HG03159 (cell line): Measurements from ENCODE around the gene BNC2.

ENCODE experiments used
- ATAC-seq: cut with Tn5 transposase; IDR thresholded peaks from one replicate; pipeline ENCODE4 v1.9.1; 2021; ENCODE audit warnings: mild to moderate bottlenecking, moderate library complexity; ENCODE audit not compliant: unreplicated experiment

Gene BNC2

DNA sequence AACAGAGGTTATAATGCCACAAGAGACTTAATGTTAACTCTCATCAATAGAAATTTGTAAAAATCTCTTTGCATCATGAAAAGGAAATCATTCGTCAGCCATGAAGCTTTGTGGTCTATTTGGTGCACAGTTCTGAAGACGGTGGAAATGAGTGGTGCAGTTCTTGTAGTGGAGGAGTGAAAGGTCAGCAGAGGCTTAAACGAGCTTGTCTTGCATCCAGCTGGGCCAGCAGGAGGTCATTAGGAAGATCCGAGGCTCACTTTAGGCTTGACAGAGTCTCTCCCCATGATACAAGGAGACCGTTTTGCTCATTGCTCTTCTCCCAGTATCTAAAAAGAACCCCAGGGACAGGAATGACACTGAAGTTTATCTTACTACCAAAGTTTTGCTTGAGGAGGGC is 440.8 kb downstream of the BNC2 start:
- no peak for ATAC-seq

DNA sequence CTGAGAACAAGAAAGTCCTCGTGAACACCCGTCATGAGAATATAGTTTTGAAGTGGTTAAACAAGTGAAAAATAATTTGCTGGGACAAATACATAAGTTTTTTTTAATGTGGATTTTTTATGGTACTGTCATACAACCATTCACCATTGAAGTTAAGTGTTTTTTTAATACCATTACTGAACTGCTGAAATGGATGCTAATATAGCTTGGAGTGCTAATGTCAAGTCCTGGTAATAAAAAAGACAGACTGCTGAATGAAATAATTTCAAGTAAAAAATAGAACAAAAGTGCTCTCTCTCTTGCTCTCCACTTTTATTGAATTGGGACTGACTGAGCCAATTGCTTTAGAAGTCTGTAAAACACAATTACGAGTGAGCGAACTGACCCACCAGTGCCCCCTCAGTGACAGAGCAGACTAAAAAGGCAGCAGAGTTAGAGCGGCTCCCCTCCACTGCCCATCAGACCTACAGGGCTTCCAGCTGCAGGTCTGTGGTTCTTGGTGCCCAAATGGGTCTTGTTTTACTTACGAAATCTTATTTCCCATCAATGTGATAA is 442.5 kb downstream of the BNC2 start:
- no peak for ATAC-seq

DNA sequence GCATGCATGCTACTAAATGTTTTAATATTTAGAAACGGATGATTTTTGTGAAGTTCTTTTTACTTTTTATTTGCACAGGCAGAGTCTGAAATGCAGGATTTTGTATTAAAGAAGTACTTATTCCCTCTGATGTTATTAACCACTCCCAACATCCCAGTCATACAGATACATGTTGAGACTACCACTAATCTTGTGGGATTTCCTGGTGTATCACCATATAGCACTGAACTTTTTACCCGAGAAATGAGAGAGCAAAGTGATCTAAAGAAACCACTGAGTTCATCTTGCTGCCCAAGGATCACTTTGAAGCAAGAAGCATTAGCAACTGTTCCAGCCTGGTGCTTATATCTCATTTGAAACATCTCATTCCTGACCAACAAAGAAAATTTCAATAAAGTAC is 443.8 kb downstream of the BNC2 start:
- ATAC-seq: no peak

DNA sequence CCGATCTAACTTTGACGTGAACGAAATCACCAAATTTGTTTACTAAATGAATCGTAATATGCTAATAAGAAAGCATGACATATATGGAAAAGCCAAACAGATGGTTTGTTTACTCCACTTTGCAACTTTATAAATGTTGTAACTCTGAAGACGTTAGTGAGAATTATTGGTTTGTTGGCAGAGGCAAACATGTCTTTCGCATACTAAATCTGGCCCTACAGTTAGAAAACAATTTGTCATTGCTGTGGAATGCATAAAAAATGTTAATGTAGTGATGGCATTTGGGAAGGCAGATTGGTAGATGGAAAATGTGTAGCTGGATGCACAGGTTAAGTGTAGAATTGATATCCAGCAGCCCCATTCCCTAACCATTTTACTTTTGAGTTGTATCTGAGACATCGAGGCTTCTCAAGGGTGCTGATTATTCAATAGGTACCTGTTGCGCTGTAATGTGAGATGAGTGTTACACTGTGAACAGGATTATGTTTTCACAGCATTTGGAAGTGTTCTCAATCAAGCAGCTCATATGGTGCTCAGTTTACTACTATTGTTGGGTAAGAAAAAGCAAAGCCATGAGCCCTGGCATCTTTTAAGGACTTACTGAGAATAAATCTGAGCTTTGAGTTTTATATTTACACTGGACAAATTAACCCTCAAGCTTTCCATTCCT is 444.8 kb downstream of the BNC2 start:
- ATAC-seq: no peak

DNA sequence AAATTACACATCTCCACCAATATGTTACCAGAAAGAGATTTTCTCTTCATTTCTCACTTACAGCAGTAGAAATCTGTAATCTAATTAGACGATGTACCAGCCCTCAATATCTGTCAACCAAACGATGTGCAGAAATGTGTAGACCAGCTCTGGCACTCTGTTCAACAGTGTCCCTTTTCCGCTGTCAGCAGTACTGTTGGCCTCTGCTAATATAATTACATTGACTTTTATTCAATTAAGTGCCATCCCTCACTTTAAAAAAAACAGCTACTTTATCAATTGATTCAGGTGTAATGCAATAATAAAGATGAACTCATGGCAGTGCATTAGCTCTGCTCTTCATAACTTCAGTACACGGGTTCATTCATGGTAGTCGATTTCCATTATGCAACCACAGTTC is 448.4 kb downstream of the BNC2 start:
- ATAC-seq: no peak

DNA sequence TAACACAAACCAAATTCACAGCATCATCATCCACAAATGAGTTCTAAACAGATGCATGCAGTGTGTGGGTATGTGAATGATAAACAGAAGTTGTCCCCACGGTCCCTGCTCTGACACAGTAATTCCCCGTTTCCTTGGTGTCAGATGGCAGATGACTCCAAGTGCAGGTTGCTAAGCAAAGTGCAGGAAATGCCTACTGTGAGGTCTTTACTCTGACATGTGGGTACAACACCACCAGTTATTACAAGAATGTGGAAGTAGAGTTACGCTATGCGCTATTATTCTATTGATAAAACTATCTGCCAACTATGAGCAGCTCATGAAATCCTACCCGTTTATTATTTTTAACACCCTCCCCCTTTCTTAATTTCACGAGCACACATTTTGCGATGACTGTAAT is 448.9 kb downstream of the BNC2 start:
- no peak for ATAC-seq

DNA sequence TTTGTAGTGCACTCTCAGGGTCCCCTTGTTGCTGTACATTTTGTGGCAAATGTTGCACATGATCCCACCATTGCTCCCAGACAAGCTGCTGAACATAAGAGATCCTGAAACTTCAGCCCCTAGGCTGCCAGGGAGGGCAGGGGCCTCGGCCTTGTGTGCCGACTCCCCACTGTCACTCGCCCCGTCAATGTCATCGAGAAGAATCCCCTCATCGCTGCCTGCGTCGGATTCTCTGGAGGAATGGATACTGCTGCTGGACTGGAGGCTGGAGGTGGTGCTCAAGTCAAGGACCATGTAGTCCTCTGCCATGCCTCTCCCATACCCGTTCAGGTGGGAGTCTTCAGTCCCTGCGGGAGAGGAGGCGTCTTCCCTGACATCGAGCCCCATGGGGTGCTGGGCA is 451.3 kb downstream of the BNC2 start:
- ATAC-seq: no peak

DNA sequence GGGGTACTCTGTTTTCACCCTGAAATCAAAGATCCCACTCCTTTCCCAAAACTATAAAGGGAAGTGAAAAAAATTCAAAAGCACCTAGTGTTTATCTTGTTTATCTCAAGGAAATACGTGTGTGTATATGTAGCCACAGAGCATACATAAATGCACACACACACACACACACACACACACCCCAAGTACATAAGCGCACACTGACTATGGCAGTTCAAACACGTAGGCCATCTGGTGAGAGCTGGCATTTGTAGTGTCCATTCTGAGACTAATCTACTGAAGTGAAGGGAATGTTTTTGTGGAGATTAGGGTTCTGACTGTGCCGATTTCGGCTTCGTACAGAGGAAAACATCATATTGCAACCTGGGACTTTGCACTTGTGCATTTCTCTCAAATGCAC is 451.7 kb downstream of the BNC2 start:
- ATAC-seq: no peak

DNA sequence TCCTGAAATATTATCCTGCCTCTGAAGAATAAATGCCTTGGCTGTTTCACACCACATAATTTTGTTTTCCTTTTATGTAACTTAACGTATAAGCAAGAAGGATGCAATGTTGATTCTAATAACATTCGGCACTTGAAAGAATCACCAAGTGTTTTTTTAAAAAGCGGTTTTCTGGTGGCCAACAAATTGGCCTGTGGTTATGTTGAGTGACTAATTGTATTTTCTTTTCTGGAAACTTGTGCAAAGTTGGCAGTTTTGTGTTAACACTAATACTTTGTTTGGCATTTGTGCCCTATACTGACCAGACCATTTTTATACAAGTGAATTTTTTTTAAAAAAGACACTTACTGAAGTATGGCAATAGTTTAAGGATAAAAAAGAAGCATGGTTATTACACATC is 452.7 kb downstream of the BNC2 start:
- no peak for ATAC-seq

DNA sequence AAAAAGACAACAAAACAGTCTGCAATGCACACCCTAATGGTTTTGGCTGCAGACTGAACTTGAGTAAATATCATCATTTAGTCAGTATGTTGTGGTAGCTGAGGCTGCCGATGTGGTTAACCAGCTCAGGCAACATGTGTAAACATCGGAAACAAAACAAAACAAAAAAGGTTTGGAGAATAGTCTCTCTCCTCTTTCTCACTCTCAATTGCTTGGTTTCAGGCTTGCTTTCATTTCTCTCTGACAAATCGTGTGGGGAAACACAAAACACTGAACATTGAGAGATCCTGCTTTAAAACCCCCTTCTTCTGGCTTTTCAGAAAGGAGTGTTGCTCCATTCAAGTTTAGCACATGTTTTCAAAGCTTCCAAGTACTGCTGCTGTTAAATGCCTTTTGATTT is 453.3 kb downstream of the BNC2 start:
- ATAC-seq: no peak

DNA sequence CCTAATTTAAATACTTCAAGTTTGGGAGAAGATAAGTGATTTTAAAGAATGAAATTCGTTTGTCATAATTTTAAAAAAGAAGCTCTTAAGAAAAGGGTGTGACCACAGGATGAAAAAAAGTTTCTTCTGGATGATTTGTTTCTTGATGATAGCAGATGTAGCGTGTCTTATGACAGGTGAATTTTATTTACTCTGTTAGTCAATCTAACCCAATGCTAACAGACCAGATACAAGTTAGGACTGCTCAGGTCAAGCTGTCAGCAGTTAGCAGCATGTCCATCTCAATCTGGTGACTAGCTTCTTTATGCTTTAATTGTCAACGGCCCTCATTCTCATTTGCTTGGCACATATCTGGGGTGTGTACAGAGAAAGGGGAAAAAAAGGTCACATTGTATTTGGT is 456.0 kb downstream of the BNC2 start:
- ATAC-seq: no peak

DNA sequence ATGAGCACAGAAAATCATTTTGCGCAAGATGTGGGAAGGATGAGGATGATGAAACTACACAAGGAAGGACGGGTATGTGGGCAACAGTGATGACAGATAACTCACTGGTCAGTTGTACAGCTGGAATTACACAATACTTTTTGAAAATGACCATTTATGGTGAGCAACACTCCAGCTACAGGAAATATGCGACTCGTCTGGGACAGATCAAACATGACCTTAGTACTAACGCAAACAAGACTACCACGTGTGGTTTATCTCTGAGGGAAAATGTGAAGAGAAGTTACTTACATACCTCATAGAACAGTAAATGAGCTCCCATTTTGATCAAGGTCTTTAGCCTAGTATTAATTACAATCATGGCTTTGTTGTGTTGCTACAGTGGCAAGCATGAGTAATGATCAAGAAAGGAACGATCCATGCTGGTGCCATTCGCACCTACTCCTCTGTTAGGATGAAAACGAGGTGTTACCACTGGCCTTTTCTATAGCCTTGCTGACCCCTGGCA is 456.9 kb downstream of the BNC2 start:
- no peak for ATAC-seq

DNA sequence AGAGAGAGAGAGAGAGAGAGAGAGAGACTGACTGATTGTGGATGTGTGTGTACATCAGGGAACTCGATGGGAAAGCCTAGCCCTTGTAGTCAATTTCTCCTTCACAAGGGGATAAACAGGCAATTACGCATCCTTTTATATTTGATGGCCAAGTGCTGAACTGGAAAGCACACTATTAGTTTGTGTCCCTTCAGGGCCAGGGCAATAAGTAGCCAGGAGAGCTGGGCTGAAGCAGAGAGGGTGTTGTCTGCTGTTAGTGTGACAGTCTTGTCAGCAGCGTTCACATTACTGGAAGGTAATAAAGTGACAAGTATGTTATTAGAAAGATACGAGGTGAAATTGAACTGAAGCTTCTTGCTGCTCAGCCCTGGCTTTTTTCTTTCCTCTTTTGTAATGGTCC is 457.7 kb downstream of the BNC2 start:
- no peak for ATAC-seq

DNA sequence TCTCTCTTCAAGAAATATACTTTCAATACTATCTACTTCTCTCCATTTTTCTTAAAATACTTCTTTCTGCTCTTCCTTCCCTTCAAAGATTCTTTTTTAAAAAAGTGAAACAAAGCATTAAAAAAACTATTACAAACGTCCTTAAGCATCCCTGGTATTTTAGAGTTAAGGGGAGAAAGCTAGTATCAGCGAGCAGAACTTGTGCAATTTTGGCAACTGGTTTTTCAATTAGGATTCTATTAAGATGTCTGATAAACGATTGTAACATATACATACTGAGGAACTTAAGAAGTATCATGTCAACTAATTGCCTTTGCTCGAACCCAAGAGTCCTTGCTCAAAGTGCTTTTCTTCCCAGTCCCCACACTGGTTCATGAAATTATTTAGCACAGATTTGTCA is 459.2 kb downstream of the BNC2 start:
- ATAC-seq: no peak

DNA sequence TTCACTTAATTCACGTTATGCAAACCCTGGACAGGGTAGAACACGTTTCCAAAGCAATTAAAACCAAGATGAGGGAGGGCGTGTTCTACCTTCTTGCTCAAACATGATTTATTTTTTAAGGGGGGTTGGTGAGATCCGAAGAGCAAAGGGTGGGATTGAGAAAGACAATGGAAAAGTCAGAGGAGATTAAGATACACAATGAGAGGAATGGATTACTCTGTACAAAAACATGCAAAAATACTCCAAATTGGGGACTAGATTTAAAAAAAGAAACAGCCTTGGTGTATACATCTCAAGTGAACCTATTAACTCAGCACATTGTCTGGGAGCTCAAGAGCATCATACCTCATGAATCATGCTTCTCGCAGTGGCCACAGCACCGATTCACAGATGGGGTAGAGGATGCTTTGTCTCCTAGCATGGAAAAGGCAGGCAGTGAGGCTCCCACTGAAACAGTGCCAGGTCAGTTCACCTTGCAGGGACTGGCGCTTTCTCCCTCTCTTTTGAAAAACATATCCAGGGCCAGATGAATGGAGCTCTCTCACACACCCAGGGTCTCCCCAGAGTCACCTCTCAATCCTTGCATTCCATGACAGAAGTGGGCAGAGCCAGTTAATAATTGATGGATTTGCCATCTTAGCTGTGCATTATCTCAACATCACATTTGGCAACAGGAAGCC is 459.7 kb downstream of the BNC2 start:
- ATAC-seq: no peak

DNA sequence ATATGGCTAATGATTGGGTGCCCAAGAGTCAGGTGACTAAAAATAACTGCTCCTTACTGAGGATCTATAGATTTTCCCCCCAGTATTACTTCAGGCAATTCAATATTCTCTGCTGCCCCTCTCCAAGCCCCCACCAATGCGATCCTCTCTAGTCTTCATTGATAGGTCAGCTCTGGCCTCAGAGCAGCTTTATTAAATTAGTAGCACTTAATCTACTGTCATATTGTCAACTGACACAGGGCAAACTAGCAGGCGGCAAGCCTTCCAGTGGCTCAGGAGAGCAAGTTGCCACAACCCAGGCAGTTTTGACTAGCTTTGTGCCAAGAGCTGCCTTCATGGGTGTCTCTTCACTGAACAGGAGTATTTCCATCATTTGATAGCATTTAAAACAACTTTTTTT is 462.9 kb downstream of the BNC2 start:
- no peak for ATAC-seq

DNA sequence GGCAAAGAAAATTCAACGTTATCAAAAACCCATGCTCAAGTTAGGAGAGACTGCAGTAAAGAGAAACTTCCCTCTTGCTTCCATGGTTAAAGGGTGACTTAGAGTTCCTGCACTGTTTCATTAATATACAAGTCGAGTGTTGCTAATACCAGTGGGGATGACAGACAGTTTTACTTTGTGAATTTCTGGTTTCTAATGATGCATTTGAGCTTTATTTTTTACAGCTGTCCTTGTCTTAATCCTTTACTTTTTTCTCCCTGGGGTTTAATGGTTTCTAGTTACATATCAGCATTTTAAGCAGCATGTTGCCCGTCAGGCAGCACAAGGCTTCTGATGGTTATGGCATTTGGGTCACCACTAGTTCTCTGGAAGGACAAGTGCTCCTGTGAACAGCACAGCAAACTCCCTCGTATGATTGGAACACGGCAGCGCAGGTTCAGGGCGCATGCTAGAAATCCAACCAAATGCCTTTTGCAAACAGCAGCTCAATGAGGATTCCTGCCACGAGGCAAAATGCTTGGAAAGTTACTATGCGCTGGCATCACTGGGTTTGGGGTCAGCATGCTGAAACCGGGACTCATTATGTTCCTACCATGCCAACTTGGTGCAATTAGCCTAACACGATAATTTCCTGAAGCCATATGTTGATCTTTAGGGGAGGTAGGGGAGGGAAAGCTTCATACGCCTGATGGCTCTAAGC is 463.8 kb downstream of the BNC2 start:
- ATAC-seq: no peak

DNA sequence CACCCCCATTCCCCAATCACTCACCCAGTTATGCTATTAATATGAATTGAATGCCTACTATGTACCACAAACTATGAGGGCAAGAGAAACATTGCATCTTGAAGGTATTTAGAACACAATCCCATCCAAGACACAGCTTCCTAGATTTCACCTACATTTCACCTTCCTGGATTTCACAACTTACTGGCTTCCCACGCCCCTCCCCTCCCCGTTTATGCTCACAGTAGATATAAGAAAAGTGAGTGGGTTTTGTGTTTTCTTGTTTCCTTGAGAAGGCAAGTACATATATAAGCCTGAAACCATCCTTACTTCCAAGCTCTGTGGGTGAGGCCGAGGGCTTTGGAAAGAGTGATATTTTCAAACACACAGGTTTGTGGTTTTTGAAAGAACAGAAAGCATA is 465.0 kb downstream of the BNC2 start:
- ATAC-seq: no peak

DNA sequence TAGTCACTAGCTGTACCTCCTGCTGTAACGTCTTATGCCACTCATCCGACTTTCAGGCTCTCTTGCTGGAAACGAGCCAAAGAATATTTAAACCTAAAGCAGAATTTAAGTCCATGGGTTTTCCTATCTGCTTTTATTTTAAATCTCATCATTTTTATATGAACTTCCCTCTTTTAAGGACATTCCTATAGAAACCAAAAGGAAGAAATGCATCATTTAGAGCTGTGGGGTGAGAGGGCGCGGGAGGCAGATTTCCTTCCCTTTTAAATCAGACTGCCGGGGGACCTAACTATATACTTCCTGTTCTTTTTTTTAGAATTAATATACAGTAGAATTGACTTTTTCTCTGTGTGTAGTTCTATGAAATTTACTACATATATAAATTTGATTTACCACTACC is 468.8 kb downstream of the BNC2 start:
- no peak for ATAC-seq

DNA sequence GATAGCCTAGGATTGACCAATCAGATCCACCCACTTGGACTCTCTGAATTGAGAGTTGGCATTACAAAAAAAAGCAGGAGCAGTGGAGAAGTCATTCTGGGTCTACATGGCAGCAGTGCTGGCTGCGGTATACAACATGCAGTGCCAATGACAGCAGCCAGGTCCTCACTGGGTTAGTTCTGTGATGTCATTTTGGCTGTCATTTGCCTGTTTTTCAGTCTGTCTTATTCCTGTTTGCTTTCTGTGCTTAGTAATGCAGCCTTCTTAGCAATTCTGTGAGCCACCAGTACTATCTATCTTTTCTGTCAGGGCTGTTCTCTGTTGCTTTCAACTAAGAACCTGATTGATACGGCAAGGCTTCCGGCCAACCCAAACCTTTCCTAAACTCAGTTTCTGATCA is 471.8 kb downstream of the BNC2 start:
- no peak for ATAC-seq

DNA sequence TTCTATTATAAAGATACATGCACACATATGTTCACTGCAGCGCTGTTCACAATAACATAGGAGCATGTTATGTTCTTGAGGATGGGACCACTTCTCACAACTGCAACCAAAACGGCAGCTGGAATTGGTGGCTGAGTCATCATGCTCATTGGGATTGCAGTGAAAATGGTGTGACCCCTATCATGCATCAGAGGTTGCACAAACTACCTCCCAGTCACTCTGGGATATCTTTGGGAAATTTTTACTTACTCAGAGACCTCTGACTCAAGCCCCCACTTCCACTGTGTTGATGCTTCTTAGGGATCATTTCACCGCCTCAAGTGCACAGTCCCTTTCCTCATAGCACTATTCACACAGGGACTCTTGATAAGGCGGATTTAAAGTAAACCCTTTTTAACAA is 474.1 kb downstream of the BNC2 start:
- no peak for ATAC-seq

DNA sequence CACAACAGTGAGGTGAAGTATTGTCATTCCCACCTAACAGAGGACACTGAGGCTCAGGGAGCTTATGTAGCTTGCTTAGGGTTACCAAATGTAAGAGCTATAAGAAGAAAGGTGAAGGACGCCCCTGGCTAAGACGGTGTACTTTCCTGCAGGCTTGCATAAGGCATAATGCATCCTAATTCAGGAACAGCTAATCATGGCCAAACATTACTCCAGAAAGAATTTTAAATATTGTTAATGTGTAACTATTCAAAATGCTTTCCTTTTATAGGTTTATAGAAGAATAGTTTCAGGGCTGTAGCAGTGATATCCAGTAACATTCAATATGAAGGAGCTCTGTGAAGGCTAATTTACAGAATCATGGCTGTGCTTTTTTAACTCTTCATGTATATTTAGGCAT is 479.1 kb downstream of the BNC2 start:
- ATAC-seq: no peak
